ENCODE data around the gene PROSER2.

DNA sequence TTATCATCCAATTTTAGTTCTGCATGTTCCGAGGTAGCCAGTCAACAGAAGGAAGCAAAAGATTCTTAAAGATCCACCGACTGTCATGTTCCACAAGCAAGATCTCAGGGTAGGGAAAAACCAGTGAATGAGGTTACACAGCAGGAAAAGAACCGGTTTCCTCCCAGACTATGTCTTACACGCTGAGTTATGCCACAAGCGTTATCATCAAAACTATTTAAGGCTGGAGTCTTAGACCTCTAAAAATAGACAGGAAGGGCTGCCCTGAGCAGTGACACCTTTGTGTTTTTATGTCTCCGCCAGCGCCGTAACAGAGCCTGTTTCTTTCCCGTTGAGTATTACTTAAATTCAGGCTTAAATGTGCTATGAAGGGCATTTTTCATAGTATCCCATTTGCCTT lies 48.3 kb downstream of the PROSER2 start:
- TF ChIP-seq CTCF (IDR thresholded peaks at IDR 0.05) (no peak), EZH2 (IDR thresholded peaks at IDR 0.05; ENCODE audit: borderline replicate concordance, insufficient read depth, low read depth, low read length, poor library complexity, severe bottlenecking) (no peak)
